ENCODE measurements around the gene ASB18. TPM values are rescaled to one million over a fixed set of nuclear protein-coding genes. Genes with fewer than 3 reads are reported as not detected.

Gene ASB18
- polyA plus RNA-seq, 4 donors, result 0.09 TPM; not detected in 3

GRCh38 chr2:236176417-236176816, 87.8 kb downstream of the ASB18 start:
- no peak overlapping the region for H3K4me3 ChIP-seq (ENCODE audit: low read depth in 1 of 3, low read length in 3 of 3)
- H3K9me3 ChIP-seq (ENCODE audit: control insufficient read depth in 2 of 2, insufficient read depth in 1 of 2, low read depth in 1 of 2, low read length in 1 of 2), result peaks cover 0 to 3% of the 10 kb centered on the region in 2 donors
- H3K4me1 ChIP-seq (ENCODE audit: control insufficient read depth in 3 of 3, insufficient read depth in 2 of 3, low read depth in 1 of 3, low read length in 2 of 3), result peaks cover 0 to 28% (median 0%) of the 10 kb centered on the region in 3 donors
- DNase-seq (peak; percentile 19 to 49), FAIRE-seq (no peak)
- no peak overlapping the region for H3K27ac ChIP-seq (ENCODE audit: low read depth in 1 of 3, low read length in 2 of 3)
- WGBS, 3 donors, result 7 to 15% (median 13%) methylated on average over 7 of the region's 7 CpGs
- H3K36me3 ChIP-seq (ENCODE audit: control insufficient read depth in 3 of 3, insufficient read depth in 2 of 3, low read depth in 1 of 3, low read length in 3 of 3), result no peaks in the 10 kb centered on the region
- peaks cover 19 to 90% (median 44%) of the 10 kb centered on the region in 3 donors for H3K27me3 ChIP-seq (ENCODE audit: control insufficient read depth in 3 of 3, insufficient read depth in 3 of 3, low read length in 3 of 3)

GRCh38 chr2:236175548-236176150, 88.6 kb downstream of the ASB18 start:
- FAIRE-seq (no peak), DNase-seq (no peak)
- Histone ChIP-seq H3K9me3 (ENCODE audit: control insufficient read depth in 2 of 2, insufficient read depth in 1 of 2, low read depth in 1 of 2, low read length in 1 of 2) (peaks cover 0 to 8% of the 10 kb centered on the region in 2 donors), H3K36me3 (ENCODE audit: control insufficient read depth in 3 of 3, insufficient read depth in 2 of 3, low read depth in 1 of 3, low read length in 3 of 3) (no peaks in the 10 kb centered on the region), H3K27ac (ENCODE audit: low read depth in 1 of 3, low read length in 2 of 3) (no peak overlapping the region), H3K4me1 (ENCODE audit: control insufficient read depth in 3 of 3, insufficient read depth in 2 of 3, low read depth in 1 of 3, low read length in 2 of 3) (peaks cover 0 to 28% (median 0%) of the 10 kb centered on the region in 3 donors), H3K4me3 (ENCODE audit: low read depth in 1 of 3, low read length in 3 of 3) (no peak overlapping the region), H3K27me3 (ENCODE audit: control insufficient read depth in 3 of 3, insufficient read depth in 3 of 3, low read length in 3 of 3) (peaks cover 19 to 94% (median 52%) of the 10 kb centered on the region in 3 donors)
- 35 to 44% (median 36%) methylated on average over 6 of the region's 6 CpGs for WGBS, 3 donors

DNA sequence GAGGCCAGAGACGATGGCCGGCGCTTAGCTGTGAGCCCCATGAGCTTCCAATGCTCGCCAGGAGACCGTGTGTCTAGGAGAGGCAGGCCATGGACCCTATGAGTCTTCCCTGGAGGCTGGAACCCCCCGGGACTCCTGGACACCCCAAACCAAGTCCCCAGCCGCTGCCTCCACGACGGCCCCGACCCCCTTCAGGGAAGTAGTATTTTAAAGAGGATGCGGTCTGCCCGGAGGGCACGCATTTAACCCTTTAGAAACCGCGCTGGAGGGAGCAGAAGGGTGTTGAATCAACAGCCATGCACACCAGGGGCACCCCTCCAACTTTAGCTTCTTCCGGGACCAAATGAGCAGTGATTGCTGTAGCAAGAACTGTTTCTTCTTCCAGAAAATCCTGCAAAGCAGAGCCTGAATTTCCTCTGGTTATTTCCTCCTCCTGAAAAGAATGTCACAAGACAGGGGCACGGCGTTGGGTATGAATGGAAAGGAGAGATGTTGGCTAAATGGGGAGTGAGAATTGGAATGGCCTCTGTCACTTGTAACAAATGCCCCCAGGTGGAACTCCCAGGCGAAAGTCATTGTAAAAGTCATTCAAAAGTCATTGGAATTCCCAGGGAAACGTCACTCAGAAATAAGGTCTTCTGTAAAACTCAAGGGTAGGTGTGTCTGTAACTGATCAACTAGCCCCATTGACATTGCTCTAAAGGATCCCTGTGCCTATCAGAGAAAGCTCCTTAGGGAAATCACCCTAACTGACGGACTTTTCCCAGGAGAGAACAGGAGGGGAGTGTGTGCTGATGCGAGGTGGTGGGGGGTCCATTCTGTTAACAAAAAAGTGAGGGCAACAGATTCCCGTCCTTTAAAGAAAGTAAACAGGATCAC, 90.2 kb downstream of the ASB18 start:
- H3K36me3 ChIP-seq (ENCODE audit: control insufficient read depth in 3 of 3, insufficient read depth in 2 of 3, low read depth in 1 of 3, low read length in 3 of 3), result no peaks in the 10 kb centered on the region
- H3K4me1 ChIP-seq (ENCODE audit: control insufficient read depth in 3 of 3, insufficient read depth in 2 of 3, low read depth in 1 of 3, low read length in 2 of 3), result peaks cover 0 to 28% (median 0%) of the 10 kb centered on the region in 3 donors
- H3K27ac ChIP-seq (ENCODE audit: low read depth in 1 of 3, low read length in 2 of 3), result no peak overlapping the region
- H3K27me3 ChIP-seq (ENCODE audit: control insufficient read depth in 3 of 3, insufficient read depth in 3 of 3, low read length in 3 of 3), result peaks cover 25 to 97% (median 64%) of the 10 kb centered on the region in 3 donors
- no peak overlapping the region for H3K4me3 ChIP-seq (ENCODE audit: low read depth in 1 of 3, low read length in 3 of 3)
- H3K9me3 ChIP-seq (ENCODE audit: control insufficient read depth in 2 of 2, insufficient read depth in 1 of 2, low read depth in 1 of 2, low read length in 1 of 2), result peaks cover 0 to 10% of the 10 kb centered on the region in 2 donors
- no peak for FAIRE-seq
- WGBS, 3 donors, result 5 to 11% (median 6%) methylated on average over 23 of the region's 23 CpGs
- DNase-seq, result peak in 1 of 2 donors; percentile 77

DNA sequence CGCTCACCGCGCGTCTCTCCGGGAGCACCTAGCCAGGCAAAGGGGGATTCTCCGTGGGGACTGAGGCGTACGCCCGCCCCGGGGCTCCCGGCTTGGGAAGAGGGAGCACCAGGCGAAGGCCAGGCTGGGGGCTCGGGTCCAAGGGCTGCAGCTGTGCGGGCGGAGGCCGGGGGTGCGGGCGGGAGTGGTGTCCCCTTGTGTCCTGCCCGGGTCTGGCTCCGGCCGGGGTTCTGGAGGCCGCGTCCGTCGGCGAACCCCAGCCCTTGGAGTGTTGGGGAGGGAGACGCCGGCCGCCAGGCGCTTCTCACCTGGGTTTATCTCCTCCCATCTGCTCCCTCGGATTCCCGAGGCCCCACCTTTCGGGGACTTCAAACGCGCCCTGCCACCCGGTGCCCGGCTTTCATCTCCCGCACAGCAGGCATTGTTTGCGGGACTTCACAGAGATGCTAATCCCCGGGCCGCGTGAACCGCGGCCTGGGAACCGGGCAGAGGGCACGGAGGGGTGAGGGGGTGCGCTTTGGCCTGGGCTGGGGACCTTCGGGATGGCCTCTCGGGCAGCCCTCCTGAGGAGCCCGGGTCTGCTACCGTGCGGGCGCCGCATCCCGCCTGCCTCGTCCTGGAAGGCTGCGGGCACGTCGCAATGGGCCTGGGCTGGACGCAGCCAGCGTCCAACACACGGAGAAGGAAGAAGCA, 91.0 kb downstream of the ASB18 start:
- peaks cover 0 to 22% (median 0%) of the 10 kb centered on the region in 3 donors for H3K4me1 ChIP-seq (ENCODE audit: control insufficient read depth in 3 of 3, insufficient read depth in 2 of 3, low read depth in 1 of 3, low read length in 2 of 3)
- FAIRE-seq, result no peak

GRCh38 chr2:236172255-236173035, 91.8 kb downstream of the ASB18 start:
- Histone ChIP-seq H3K4me3 (ENCODE audit: low read depth in 1 of 3, low read length in 3 of 3) (no peak overlapping the region), H3K27me3 (ENCODE audit: control insufficient read depth in 3 of 3, insufficient read depth in 3 of 3, low read length in 3 of 3) (peaks cover 26 to 94% (median 61%) of the 10 kb centered on the region in 3 donors), H3K4me1 (ENCODE audit: control insufficient read depth in 3 of 3, insufficient read depth in 2 of 3, low read depth in 1 of 3, low read length in 2 of 3) (peaks cover 0 to 18% (median 0%) of the 10 kb centered on the region in 3 donors), H3K36me3 (ENCODE audit: control insufficient read depth in 3 of 3, insufficient read depth in 2 of 3, low read depth in 1 of 3, low read length in 3 of 3) (no peaks in the 10 kb centered on the region), H3K9me3 (ENCODE audit: control insufficient read depth in 2 of 2, insufficient read depth in 1 of 2, low read depth in 1 of 2, low read length in 1 of 2) (peaks cover 0 to 10% of the 10 kb centered on the region in 2 donors), H3K27ac (ENCODE audit: low read depth in 1 of 3, low read length in 2 of 3) (no peak overlapping the region)
- DNase-seq (peak in 1 of 2 donors; percentile 38), FAIRE-seq (no peak)
- WGBS, 3 donors, result 5 to 7% (median 6%) methylated on average over 46 of the region's 46 CpGs

More for the DNA sequence above, 91.0 kb downstream of the ASB18 start:
- Histone ChIP-seq H3K36me3 (ENCODE audit: control insufficient read depth in 3 of 3, insufficient read depth in 2 of 3, low read depth in 1 of 3, low read length in 3 of 3) (no peaks in the 10 kb centered on the region), H3K4me3 (ENCODE audit: low read depth in 1 of 3, low read length in 3 of 3) (no peak overlapping the region), H3K27me3 (ENCODE audit: control insufficient read depth in 3 of 3, insufficient read depth in 3 of 3, low read length in 3 of 3) (peaks cover 23 to 97% (median 63%) of the 10 kb centered on the region in 3 donors), H3K9me3 (ENCODE audit: control insufficient read depth in 2 of 2, insufficient read depth in 1 of 2, low read depth in 1 of 2, low read length in 1 of 2) (peaks cover 0 to 10% of the 10 kb centered on the region in 2 donors), H3K27ac (ENCODE audit: low read depth in 1 of 3, low read length in 2 of 3) (no peak overlapping the region)
- DNase-seq, result no peak
- WGBS, 3 donors, result 6 to 11% (median 7%) methylated on average over 52 to 62 of the region's 62 CpGs

DNA sequence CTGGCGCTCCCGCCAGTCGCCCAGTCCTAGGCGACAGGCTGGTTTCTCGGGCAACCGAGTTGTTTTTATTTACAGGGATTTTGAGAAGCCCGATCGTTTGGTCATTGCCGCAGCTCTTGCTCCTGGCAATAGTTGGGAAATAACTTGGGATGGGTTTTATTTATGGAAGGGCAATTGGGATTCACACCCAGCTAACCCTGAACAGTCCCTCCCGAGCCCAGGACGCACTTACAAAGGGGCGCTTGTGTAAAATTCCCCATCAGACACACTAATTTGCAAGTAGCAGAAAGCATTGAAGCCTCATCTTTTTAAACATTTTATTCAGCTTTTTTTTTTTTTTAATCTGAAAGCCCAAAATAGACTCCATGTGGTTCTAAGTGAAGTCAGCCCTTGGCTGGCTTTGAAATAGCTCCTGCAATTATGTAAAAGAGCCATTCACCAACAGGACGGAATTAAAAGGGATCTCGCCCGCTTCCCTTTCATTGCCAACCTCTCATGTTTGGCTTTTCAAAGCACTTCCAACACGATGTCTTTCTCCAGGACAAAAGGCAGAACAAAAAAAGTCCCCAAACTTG, 92.4 kb downstream of the ASB18 start:
- Histone ChIP-seq H3K27me3 (ENCODE audit: control insufficient read depth in 3 of 3, insufficient read depth in 3 of 3, low read length in 3 of 3) (peaks cover 33 to 94% (median 65%) of the 10 kb centered on the region in 3 donors), H3K9me3 (ENCODE audit: control insufficient read depth in 2 of 2, insufficient read depth in 1 of 2, low read depth in 1 of 2, low read length in 1 of 2) (peaks cover 0 to 10% of the 10 kb centered on the region in 2 donors), H3K27ac (ENCODE audit: low read depth in 1 of 3, low read length in 2 of 3) (no peak overlapping the region), H3K4me1 (ENCODE audit: control insufficient read depth in 3 of 3, insufficient read depth in 2 of 3, low read depth in 1 of 3, low read length in 2 of 3) (peaks cover 0 to 22% (median 0%) of the 10 kb centered on the region in 3 donors), H3K36me3 (ENCODE audit: control insufficient read depth in 3 of 3, insufficient read depth in 2 of 3, low read depth in 1 of 3, low read length in 3 of 3) (no peaks in the 10 kb centered on the region), H3K4me3 (ENCODE audit: low read depth in 1 of 3, low read length in 3 of 3) (no peak overlapping the region)
- 7 to 11% (median 9%) methylated on average over 16 of the region's 16 CpGs for WGBS, 3 donors
- no peak for DNase-seq
- no peak for FAIRE-seq

- no peak overlapping the region for H3K4me3 ChIP-seq (ENCODE audit: low read depth in 1 of 3, low read length in 3 of 3)
- FAIRE-seq (no peak), DNase-seq (no peak)
- WGBS, 3 donors, result 7 to 13% (median 13%) methylated on average over 27 of the region's 27 CpGs
- peaks cover 33 to 95% (median 69%) of the 10 kb centered on the region in 3 donors for H3K27me3 ChIP-seq (ENCODE audit: control insufficient read depth in 3 of 3, insufficient read depth in 3 of 3, low read length in 3 of 3)
- H3K27ac ChIP-seq (ENCODE audit: low read depth in 1 of 3, low read length in 2 of 3), result no peak overlapping the region
- peaks cover 0 to 10% of the 10 kb centered on the region in 2 donors for H3K9me3 ChIP-seq (ENCODE audit: control insufficient read depth in 2 of 2, insufficient read depth in 1 of 2, low read depth in 1 of 2, low read length in 1 of 2)
- no peaks in the 10 kb centered on the region for H3K36me3 ChIP-seq (ENCODE audit: control insufficient read depth in 3 of 3, insufficient read depth in 2 of 3, low read depth in 1 of 3, low read length in 3 of 3)
- H3K4me1 ChIP-seq (ENCODE audit: control insufficient read depth in 3 of 3, insufficient read depth in 2 of 3, low read depth in 1 of 3, low read length in 2 of 3), result peaks cover 2 to 27% (median 3%) of the 10 kb centered on the region in 3 donors
Measured at GRCh38 chr2:236171181-236171679, 93.0 kb downstream of the ASB18 start.

Measured in small intestine (tissue), 7 donors.